IPS-NIHi7 (cell line): ENCODE data around the gene SH3TC1.

Source experiments
- DNase-seq: peaks from one replicate; pipeline ENCODE4 v3.0.0; 2012; ENCODE audit warnings: mixed read lengths; ENCODE audit errors: extremely low spot score

SH3TC1 gene

DNA sequence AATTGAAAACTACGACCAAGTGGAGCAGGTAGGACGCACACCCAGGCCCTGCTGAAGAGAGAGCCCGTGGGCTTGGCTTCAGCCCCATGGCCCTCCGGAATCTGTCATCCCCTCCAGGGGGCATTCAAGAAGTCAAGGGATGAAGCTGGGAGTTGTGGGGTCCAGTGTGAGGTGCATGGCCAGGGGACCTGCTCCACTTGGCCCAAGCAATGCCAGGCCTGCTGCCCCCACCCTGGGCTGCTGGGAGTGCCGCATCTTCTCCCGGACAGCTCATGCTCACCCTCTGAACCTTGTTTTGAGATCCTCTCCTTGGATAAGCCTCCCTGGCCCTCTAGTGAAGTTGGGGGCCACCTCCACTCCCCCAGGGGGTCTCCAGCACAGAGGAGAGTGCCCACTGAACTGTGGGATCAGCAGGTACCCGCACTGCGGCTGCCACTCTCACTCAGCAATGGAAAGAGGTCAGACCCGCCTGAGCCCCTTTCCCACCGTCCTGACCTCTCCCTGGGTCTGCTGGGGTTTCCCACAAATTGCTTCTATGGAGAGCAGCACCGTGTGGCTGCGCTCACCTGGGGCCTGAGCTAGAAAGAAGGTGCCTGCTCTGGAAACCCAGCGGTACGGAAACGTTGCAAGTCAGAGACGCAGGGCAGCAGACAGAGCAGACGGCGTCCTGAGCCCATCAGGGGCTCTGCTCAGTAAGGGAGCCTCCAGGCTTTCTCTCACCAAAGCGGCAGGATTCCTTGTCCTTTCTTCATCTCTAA is 35.5 kb upstream of the SH3TC1 start:
- no peak for DNase-seq

DNA sequence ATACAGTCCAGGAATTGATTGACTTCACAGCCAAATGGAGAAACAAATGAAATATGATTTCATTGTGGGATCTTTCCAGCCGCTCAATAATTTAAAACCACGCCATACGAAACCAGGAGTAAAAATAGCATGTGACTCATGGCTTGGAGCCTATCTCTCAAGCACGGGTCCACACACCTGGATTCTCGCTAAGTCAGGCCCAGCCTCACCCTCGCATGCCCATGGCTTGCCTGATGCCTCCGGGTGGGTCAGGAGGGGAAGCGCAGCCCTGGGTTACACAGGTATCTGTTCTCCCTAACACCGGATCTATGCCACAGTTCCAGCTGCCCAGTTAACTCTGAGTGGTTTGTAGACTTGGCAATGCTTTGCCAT is 34.9 kb upstream of the SH3TC1 start:
- no peak for DNase-seq

DNA sequence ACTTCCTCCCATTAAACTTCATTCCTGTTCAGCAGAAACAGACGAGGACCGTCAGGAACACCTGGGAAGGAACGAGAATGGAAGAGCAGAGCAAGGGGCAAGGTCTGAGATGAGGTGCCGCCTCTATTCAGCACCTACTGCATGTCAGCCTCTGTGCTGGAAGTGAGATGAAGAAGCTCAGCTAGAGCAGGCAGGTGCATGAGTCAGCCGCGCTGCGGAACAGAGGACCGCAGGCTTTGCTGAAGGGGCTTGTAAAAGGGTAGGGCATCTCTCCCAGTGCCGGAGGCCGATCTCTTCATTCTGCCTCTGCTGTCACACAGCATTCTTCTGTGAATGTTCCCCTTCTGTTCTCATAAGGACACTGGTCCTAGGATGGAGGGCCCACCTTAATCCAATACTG is 34.4 kb upstream of the SH3TC1 start:
- no peak for DNase-seq

DNA sequence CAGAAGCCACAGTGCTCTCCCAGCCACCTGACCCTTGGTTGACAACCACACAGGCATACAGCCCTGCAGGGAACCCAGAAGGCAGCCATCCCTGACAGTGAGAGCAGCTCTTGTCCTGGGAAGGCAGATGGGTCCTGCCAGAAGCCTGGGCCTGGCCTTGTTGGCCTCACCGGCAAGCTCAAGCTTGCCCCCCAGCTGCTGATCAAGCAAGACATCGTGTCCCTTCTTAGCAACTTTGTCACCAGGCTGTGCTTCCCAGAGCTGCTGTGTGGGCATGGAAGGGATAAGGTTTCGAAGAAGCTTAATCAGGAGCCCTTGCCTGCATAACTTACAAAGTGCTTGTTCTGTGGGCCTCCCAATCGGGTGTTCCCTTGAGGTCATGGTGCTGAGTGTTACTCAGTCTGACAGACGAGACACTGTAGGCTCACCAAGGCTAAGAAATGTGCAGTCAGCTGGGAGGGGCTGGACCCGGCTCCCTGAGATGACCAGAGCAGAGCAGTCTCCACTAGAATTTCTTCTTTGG is 33.7 kb upstream of the SH3TC1 start:
- DNase-seq: no peak

DNA sequence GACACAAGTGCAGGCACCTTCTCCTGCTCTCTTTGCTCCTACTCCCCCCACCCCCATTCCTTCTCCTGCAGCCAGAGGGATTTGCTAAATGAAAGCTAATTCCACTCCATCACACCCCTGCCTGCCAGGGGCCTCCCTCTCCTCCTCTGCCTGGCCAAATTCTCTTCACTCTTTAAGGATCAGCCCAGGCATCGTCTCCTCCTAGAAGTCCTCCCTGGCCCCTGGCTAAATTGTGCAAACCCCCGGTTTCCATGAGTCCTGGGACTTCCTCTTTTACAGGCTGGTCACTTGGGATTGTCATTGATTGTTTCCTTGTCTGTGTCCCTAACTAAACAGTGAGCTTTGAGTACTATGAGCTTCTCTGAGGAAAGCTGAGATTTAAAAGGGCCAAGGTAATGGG is 31.8 kb upstream of the SH3TC1 start:
- DNase-seq: no peak

DNA sequence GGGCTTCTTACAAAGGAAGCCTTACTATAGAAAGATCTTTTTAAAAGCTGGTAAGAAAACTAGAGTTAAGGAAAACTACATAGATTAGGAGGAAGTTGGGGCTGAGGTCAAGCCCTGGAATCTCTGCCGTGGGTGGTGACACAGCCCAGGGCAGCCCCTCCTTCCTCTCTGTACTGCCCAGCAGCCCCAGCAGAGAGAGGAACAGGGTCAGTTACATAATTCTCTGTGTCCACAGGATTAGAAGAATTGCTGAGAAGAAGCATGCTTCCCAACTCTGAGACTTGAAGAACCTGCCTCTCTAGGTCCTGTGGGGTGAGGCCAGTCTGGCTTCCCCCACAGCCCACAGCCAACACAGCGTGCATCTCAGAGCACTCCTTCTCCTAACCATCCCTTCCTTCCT is 31.3 kb upstream of the SH3TC1 start:
- DNase-seq: no peak

DNA sequence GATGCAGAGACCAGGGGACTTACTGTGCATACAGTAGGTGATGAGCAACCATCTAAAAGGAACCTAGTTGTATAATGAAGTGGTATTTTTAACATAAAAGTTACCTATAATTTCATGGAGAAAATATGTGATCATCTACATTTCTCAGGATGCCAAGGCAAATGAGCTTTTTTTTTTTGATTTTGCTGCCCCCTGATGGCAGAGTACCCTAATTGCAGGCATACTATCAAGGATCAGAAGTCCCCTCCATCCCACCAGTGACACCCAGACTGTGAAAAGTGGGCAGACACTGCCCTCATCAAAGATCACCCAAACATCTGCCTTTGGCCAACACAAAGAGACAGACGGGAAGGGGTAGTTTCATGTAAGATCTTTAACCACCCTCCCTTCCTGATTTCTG is 30.9 kb upstream of the SH3TC1 start:
- no peak for DNase-seq

DNA sequence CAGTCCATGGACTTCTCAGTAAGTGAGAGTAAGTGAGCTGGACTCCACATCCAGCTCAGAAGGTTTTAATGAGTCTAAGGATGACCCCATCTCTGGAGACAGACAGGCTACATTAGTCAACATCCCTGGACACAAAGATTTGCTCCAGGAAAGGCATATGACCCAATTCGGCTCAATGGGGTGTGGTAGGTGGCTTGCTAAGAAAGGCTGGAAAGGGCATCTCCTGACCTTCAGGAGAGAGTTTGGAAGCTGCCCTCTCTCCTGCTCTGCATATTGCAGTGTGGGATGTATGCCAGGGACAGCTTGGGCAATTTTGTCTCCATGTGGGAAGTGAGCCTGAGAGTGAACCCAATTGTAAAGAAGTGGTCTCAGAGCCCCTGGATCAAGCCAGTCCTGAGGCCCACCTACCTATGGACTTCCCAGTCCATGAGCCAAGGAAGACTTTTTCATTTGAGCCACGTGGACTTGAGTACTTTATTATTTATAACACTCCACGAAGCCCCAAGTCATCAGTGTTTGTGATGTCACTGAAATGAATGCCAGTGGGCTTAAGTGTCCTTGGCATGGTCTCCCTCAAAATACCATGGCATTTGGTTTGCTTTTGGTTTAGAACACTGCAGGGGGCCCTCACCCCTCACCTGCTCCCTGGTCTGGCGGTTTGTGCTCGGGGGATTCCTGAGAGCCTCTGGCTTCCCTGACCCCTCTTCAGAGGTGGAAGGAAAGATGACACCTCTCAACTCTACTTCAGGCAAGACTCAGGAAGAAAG is 30.1 kb upstream of the SH3TC1 start:
- no peak for DNase-seq

DNA sequence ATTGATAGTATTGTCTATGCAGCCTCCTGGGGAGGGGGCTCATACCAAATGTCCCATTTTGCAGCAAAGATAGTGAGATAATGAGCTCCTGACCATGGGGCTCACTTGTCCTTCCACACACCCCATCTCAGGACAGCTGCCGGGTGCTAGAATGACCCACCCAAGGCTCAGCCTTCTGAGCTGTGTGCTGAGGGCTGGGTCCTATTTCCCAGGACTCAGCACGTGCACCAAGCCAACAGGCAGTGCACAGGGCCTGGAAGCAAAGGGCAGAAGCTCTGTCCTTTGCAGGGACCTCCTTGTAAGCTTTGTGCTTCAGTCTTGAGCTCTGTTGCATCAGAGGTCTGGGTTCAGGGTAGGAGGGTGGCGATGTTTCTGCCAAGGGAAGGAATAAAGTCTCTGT is 29.3 kb upstream of the SH3TC1 start:
- no peak for DNase-seq

DNA sequence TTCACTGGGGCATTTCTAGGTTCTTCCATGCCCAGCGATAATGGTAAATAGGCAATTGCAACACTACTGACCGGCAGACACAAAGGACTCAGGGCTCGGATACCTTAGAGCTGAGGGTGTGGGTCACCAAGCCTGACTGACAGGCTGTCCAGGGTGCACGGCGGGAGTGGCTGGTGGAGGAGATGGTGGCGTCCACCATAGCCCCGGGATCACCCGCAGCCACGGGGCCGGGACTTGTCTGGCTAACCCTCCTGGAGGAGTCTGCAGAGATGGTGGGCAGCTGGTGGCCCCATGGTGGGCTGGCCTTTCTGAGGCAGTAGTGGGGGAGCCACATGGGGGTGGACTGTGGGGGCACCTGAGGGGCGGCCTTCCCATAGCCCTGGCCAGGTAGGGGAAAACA is 28.7 kb upstream of the SH3TC1 start:
- DNase-seq: no peak

DNA sequence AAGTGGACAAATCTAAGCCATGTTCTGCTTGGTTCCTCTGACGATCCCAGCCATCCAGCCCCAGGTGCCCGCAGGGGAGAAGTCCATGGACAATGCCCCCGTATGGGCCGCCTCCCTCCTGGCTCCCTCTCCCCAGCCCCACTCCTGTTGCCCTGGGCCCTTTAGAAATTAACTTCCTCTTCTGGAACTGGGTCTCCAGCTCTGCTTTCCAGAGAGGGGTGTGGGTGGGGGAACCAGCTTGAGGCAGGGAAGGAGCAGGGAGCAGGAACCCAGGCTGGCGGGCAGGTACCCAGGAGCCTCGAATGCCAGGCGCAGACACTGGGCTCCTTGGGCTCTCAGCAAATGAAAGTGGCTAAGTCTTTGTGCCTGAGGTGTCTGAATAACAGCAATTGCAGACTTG is 27.8 kb upstream of the SH3TC1 start:
- DNase-seq: no peak

DNA sequence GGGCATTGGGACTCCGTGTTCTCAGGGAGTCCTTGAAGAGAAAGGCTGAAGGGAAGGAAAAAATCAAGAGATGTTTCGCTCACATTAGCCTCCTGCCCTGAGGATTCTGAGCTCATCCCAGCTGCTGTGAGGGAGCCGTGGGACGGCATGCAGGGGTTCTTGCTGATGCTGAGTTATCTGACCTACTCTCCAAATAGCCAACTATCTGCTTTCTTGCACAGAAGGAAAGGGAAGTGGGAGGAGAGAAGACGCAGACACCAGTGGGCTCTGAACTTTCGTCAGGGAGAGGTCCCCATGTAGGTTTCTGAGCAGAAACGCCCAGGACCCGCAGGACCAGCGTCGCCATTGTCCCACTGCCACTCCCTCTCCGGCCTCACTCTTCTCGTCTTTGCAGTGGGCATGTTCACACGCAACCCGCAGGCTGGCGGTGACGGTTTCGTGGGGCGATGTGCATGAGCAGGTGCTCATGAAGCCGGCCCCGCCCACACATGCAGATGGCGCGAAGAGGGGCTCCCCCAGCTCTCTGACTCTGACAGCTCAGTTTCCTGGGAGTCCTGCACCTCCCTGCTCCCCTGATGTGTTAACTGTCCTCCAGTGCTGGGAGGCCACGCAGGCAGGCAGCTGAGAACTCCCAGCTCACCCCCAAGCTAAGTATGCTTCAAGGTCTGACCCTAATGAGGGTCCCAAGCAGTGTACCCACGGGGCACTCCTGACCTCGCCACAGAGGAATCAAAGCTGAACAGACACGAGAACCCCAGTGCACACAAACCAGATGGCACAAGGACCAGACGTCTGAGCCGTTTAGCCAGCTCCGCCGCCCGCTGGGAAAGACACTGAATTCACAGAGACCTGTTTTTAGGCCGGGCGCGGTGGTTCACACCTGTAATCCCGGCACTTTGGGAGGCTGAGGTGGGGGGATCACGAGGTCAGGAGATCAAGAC is 26.8 kb upstream of the SH3TC1 start:
- no peak for DNase-seq

DNA sequence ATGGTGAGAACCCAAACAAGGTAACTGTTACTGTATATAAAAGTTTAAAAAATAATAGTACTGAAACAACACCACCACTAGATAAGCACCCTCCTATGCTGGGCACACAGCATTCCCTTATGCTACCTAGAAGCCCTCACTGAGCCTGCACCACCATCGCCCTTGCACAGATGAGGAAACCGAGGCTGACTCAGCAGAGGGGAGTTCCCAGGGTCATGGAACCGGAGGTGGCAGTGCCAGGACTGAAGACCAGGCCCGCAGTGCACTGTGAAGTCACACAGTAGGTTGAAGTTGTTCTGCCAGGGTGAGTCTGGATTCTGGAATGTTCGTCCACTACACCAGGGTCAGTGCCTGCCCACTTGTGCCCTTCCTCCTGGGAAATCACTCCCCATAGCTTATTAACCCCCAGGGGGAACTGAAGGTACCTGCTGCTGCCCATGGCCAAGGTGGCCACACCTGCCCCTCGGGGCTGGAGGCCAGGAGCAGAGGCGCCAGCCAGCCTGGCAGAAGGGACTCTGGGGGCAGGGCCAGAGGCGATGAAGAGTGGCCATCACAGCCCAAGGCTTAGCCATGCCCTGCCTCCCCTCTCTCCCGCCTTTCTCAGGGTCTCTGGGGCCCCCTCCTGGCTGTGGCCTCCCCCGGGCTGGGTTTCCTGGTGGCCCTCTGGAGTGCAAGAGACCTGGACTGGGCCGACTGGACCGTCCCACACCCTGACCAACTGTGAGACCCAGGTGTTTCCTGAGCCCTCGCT is 25.4 kb upstream of the SH3TC1 start:
- no peak for DNase-seq

DNA sequence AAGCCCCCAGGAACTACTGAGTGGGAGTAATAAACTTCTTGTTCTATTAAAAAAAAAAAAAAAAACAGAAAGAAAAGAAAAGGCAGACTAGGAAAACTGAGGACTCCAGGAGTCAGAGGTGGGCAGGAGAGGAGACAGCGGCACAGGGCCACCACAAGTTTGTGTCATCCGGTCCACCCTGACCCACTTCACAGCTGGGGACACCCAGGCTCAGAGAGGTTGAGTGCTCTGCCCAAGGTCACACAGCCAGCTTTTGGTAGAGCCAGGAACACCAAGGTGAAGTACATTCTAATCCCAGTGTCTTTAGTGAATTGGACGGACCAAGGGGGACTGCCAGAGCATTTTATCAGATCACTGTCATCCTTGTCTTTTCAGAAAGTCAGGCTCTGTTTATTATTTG is 24.1 kb upstream of the SH3TC1 start:
- no peak for DNase-seq

DNA sequence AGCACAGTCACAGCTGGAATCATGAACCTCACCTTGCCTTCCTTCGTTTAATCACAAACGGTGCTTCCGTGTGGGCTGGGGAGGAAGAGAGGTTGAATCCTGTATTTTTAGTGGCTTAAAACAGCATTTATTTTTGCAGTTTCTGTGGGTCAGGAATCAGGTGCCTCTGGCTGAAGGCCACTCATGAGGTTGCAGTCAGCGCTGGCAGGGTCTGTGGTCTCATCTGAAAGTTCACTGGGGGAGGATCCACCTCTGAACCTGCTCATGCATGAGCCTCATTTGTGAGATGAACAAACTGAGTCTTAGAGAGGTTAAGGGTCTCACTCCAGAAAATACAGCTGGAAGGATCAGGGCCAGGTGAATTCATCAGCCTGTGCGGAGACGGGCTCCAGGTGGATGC is 23.4 kb upstream of the SH3TC1 start:
- no peak for DNase-seq

DNA sequence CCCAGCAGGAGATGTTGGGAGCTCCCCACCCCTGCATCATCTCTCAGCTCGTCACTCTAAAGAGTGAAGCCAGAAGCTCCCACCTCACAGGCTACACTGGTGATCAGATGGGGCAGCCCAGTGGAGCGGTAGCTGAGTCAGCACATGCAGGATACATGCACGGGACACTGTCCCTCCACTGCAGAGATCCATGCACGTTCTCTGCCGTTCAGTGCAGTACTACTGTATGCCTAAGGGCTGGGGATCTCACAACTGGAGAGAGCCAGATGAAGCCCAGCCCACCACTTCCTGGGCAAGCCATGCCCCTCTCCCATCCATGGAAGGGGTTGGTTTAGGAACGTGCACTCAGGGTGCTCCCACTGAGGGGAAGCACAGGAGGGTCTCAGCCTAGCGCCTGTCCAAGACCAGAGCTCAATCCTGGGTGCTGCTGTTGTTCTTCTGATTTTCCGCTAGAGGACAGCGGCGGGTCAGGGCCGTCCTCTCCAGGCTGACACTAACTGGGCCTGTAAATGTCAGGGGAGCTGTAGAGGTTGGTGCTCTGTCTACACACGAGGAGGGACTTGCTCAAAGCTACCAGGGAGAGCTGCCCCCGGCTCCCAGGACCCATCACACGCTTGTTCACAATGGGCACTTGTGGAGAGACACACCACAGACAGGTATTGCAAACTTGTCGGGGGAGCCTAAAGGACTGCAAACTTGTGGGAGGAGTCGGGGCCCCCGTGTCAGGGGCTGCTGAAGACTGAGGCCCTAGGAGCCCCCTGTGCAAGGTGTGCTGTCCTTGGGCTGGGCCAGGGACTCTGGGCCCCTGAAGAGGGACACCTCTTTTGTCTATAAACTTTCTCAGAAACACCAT is 22.3 kb upstream of the SH3TC1 start:
- DNase-seq: peak; percentile 88

DNA sequence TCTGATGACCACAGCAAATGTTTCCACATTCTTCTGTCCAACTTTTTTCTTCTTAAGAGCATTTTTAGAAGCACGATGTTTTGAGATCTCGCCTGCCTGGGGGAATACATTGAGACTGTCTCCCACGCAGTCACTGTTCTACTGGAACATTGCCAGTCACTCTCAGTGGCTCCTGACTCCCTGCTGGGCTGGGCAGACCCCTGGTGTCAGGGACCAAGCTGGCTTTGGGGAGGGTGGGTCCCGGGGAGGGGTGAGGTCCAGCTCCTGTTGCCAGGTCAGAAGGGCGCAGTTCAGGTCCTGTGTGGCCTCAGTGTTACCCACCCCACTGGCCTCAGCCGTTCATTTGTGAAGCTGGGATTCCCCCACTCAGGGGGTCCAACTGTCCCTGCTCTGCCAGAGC is 21.5 kb upstream of the SH3TC1 start:
- DNase-seq: no peak

DNA sequence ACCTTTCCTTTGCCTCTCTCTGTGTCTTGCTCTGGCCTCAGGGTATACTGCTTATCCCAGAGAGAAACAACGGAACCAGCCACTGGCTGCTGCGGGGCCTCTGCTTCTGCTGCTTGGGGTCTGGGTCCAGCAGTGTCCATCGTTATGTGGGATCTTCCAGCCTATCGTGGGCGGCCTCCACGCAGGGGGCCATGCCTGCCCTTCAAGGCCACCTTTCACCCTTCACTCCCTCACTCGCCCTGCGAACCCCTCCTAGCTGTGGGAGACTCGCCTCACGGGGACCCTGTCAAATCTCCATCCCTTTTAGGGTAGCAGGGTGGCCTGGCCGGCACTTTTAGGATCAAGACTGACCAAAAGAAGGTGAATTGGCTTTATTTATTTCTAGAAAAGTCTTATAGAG is 21.1 kb upstream of the SH3TC1 start:
- DNase-seq: no peak

DNA sequence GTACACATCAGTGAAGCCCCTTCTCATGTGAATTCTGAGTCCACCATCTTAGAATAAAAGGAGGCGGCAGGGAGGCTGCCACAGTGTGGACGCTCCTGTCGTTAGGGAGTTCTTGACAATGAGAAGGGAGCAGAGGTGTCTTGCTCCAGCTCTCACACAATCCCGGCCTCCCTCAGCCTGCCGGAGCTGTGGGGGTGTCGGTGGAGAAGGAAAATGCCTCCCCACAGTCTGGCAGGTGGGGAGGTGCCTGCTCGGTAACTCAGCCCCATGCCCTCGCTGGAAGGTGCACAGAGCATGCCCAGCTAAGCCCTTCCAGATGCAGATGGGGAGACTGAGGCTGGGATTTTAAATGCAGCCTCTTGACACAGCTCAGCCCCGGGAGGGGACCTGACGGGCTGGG is 20.0 kb upstream of the SH3TC1 start:
- no peak for DNase-seq

DNA sequence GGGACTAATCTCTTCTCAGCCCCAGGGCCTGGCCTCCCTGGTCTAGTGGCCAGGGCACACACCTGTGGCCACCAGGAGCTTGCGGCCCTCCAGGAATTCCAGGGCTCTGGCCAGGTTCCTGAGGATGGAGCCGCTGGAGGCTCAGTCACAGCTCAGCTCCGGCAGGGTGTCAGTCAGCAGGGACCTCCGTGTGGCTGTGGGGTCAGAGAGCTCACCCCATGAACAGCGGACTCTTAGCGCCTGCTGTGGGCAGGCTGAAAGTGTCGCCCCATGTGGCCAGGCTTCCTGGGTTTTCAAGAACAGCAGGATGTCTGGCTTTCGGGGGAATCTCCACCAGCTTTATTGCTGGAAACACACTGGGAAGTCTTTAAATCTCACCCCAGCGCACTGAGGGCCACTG is 19.3 kb upstream of the SH3TC1 start:
- DNase-seq: no peak
